Measurements from ENCODE around the gene LCE1D. TPM values are rescaled to one million over a fixed set of nuclear protein-coding genes. Genes with fewer than 3 reads are reported as not detected.

LCE1D gene
- total RNA-seq, 1 experiment from 2014 or later = not detected

DNA sequence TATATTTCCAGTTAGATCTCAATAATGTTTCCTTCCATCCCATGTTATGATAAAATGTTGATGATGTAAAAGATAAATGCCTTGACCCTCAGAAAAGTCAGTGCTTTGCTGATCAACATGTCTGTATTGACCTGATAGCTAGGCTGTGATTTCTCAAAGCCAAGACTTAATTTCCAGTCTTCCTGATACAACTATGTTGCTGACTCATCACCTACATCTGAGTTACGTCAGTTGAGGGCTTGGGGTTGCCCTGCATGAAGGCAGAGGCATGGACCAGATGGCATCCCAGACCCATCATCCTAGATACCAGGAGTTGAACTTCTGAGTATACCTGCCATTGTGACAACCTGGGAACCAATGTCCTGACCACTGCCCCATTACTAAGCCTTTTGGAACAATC, 4.8 kb downstream of the LCE1D start:
- no peak for DNase-seq
- TF ChIP-seq, protein P1, sequence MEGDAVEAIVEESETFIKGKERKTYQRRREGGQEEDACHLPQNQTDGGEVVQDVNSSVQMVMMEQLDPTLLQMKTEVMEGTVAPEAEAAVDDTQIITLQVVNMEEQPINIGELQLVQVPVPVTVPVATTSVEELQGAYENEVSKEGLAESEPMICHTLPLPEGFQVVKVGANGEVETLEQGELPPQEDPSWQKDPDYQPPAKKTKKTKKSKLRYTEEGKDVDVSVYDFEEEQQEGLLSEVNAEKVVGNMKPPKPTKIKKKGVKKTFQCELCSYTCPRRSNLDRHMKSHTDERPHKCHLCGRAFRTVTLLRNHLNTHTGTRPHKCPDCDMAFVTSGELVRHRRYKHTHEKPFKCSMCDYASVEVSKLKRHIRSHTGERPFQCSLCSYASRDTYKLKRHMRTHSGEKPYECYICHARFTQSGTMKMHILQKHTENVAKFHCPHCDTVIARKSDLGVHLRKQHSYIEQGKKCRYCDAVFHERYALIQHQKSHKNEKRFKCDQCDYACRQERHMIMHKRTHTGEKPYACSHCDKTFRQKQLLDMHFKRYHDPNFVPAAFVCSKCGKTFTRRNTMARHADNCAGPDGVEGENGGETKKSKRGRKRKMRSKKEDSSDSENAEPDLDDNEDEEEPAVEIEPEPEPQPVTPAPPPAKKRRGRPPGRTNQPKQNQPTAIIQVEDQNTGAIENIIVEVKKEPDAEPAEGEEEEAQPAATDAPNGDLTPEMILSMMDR (conservative IDR thresholded peaks at IDR 0.05) = no peak
- H4K5ac ChIP-seq (ENCODE audit: insufficient read length, low read depth, low read length) = no peak overlapping the region
- WGBS (ENCODE audit: extremely low coverage, insufficient read length, low lambda C conversion rate) = no CpG with 5 or more reads among the region's 1 CpG
- no peak overlapping the region for H2BK5ac ChIP-seq (ENCODE audit: insufficient read length, low read length)
- H2AFZ ChIP-seq (ENCODE audit: low read length) = no peak overlapping the region
- no peaks in the 10 kb centered on the region for H3K4me1 ChIP-seq (ENCODE audit: insufficient read depth, low read length)
- no peaks in the 10 kb centered on the region; the same call in 1 of the 2 replicates for H3K27me3 ChIP-seq (ENCODE audit: insufficient read depth, low read length)
- H3K4ac ChIP-seq (ENCODE audit: low read depth, low read length) = no peak overlapping the region
- no peaks in the 10 kb centered on the region for H3K79me1 ChIP-seq (ENCODE audit: insufficient read depth, low read depth, low read length, poor library complexity, severe bottlenecking)
- no peak overlapping the region for H3K27ac ChIP-seq (ENCODE audit: insufficient read length, low read depth, low read length)
- no peaks in the 10 kb centered on the region for H3K23me2 ChIP-seq (ENCODE audit: insufficient read length, low read depth, low read length, poor library complexity, severe bottlenecking)
- no peak overlapping the region for H4K91ac ChIP-seq (ENCODE audit: insufficient read length, low read depth, low read length)
- no peak overlapping the region for H4K8ac ChIP-seq (replicated peaks; ENCODE audit: insufficient read length, low read depth, low read length)
- H3K79me2 ChIP-seq (ENCODE audit: insufficient read depth, low read length) = no peaks in the 10 kb centered on the region
- H3K56ac ChIP-seq (ENCODE audit: insufficient read length, low read depth, low read length) = no peak overlapping the region
- H3K27me3 Mint-ChIP-seq (ENCODE audit: low read depth) = no peaks in the 10 kb centered on the region; the same call in 1 of the 2 replicates
- no peak overlapping the region for H3K4me3 Mint-ChIP-seq
- H3T11ph ChIP-seq (ENCODE audit: low read length) = no peak overlapping the region
- peaks cover 86 to 90% of the 10 kb centered on the region in 2 experiments for H3K9me3 Mint-ChIP-seq
- no peaks in the 10 kb centered on the region for H3K4me1 Mint-ChIP-seq
- H3K9me3 ChIP-seq (ENCODE audit: control insufficient read depth, low read depth, low read length) = peaks cover 65% of the 10 kb centered on the region
- H3K27ac Mint-ChIP-seq = no peak overlapping the region
- no peak overlapping the region for H3K4me2 ChIP-seq (ENCODE audit: insufficient read depth, insufficient read length, low read length)
- H4K20me1 ChIP-seq (ENCODE audit: control insufficient read depth, insufficient read depth, insufficient read length) = no peaks in the 10 kb centered on the region
- H3K9ac ChIP-seq (ENCODE audit: extremely low read depth, insufficient read length, low read length) = no peak overlapping the region
- peaks cover 9 to 24% (median 11%) of the 10 kb centered on the region in 3 experiments for H3K36me3 Mint-ChIP-seq (ENCODE audit: insufficient read depth in 1 of 3, low read depth in 3 of 3)
- H2BK15ac ChIP-seq (ENCODE audit: low read depth, low read length) = no peak overlapping the region
- no peak overlapping the region for H2AK5ac ChIP-seq (ENCODE audit: insufficient read length, low read length)
- H3K14ac ChIP-seq (ENCODE audit: insufficient read depth, low read length) = no peak overlapping the region
- H3K18ac ChIP-seq (ENCODE audit: insufficient read length, low read depth, low read length) = no peak overlapping the region
- no peak overlapping the region for H2BK20ac ChIP-seq (ENCODE audit: low read depth, low read length, poor library complexity, severe bottlenecking)
- H2BK120ac ChIP-seq (ENCODE audit: low read depth, low read length, poor library complexity, severe bottlenecking) = no peak overlapping the region
- no peak overlapping the region for H3K23ac ChIP-seq (ENCODE audit: insufficient read length, low read depth, low read length)
- no peak overlapping the region for H2BK12ac ChIP-seq (ENCODE audit: insufficient read length, low read depth, low read length)
